NCI-H1417 treated with DMSO at 0.1 percent for 48 hours (cell line): Measurements from ENCODE around the gene IMPDH2.

Experiments used
- DNase-seq: peaks from one replicate; lab custom pipeline; 2025; lab: John Stamatoyannopoulos, UW

Gene IMPDH2

DNA sequence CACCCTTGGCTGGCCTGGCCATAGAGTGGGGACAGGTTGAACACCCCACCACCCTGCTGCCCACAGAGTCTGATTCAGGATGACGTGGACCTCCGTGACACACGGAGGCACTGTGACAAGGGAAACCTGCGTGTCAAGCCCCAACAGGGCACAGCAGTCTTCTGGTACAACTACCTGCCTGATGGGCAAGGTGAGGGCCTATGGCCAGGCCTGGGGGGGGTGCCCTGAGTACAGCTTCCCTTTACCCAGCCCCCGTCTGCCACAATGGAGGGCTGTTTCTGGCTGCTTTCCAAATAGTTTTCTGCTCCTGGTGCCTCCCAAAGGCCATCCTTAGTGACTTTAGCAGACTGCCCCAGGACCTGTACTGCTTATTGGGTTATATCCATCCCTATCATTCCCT lies 23.2 kb downstream of the IMPDH2 start:
- DNase-seq = no peak

DNA sequence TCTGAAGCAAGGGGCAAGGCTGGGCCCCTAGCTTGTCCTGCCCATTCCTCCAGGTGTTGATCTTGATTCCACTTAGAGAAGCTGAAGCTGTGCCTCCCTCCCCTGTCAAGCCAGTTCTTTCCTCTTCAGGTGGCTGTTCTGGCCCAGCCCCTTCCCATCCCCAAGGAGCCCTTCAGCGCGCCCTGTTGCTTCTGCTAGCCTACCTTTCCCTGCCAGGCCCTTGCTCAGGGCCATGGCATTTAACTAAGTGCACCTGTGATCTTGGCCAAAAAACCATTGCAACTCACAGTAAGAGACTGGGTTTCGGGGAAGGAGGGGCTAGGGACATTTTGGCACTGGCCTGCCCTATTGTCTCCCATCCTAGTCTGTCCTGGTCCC lies 23.9 kb downstream of the IMPDH2 start:
- no peak for DNase-seq

DNA sequence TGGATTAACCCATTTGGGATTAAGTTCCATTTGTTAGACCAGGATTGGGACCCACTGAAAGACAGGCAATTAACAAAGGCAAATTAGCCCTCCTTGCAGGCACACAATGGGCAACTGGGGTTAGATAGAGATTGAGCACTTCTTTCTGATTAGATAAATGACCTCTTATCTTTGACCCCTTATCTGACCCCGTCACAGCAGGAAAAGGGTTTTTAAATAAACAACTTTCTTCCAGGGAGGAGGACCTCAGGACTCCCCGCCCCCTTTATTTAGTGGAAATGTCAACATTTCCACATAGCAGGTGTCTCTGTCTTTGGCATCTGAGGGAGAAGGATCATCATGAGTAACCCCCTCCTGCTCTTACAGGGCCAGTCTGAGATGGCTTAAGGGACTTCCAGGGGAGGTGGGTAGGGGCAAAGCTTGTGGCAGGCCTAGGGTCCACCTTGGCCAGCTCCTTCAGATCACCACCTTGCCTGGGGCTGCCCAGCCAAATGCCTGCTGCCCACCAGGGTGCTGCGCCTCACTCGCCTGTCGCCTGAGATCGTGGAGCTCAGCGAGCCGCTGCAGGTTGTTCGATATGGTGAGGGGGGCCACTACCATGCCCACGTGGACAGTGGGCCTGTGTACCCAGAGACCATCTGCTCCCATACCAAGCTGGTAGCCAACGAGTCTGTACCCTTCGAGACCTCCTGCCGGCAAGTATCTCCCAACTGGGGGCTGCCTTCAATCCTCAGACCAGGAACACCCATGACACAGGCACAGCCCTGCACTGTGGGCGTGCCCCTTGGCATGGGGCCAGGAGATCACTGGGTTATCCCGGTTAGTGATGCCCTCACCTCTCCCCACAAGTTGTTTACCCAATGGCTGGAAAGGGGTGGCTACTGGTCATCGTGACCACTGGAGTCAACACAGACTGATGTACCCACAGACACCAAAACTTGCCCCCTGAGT lies 24.6 kb downstream of the IMPDH2 start:
- DNase-seq = no peak

DNA sequence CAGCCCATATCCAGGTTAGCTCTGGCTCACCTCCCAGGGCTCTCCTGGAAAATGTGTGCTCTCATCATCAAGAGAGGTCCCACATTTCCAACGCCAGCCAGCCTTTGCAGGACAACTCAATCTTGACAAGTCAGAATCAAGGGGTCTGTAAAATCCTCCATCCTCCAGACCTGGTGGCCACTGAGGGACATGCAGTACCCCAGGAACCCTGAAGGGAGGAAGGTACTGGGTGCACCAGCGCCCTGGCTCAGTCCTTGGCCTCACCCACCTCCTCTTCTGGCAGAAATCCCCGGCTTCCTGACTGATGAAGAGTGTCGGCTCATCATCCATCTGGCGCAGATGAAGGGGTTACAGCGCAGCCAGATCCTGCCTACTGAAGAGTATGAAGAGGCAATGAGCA lies 28.0 kb downstream of the IMPDH2 start:
- DNase-seq = no peak

DNA sequence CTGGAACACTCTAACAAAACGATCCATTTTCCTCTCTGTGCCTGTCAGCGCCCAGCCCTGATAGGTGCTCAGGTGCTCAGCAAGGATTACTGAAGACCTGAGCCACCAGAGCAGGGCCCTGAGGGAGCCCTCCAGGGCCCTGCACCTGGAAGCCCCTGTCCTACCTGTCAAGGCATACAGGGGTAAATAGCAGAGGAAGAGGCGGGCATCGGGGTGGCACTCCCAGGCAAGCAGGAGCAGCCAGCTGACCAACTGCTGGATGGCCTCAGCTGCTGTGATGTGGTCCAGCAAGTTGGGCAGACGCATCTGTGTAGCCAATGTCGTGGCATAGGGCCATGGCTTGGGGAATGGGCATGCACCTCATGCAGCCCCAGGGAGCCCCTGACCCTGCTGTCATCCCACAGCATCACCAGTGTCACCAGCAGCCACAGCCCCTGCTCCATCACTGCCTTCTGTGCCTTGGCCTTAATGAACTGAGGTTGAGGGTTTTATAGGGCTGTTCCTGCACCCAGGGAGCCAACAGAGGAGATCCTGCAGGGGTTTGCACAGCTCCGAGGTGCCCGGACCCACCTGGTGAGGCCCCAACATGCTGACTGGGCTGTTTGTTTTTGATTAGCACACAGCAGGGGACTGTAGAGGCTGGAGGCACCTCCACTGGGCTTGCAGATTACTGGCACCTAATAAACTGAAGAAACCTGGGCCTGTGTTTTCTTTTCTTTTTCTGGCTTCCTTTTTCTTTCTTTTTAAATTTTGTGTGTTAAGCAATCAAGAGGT lies 29.9 kb downstream of the IMPDH2 start:
- no peak for DNase-seq

DNA sequence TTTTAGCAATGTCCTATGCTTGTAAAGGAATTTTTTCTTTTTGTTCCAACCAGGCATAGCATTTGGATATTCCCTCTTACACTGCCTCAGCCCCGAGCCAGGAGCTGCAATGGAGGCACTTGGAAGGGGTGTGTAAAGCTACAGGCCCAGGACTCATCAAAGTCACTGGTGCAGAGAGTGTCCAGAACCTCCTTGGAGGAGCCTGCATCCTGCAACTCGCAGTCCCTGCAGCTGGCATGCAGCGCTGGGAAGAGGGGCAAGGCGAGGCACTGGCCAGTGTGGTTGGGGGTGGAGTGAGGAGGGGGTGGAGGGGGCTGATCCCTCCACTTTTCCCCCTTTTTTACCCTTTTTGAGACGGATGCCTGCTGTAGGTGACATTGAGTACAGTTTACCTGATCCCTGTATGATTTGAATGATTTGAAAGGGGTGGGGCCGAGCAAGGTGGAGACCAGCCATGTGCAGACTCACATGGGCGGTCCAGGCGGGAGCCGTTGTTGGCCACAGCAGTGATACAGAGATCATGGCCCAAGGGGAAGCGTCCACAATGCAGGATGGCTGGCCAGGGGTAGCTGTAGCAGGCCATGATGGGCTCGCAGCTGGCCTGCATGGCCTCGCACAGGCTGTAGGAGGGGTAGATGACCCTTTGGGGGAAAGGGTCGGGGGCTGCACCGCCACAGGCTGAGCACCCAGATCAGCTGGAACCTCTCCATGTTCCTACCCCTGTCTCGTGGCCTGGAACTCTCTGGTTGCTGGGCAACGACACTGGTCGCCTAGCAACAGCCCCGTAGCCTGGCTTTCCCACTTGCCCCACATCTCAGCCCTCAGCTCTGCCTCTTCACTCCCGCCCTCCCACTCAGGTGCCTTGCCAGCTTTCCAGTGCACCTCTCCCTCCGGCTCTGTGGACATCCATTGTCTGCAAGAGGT lies 31.2 kb downstream of the IMPDH2 start:
- DNase-seq = no peak

DNA sequence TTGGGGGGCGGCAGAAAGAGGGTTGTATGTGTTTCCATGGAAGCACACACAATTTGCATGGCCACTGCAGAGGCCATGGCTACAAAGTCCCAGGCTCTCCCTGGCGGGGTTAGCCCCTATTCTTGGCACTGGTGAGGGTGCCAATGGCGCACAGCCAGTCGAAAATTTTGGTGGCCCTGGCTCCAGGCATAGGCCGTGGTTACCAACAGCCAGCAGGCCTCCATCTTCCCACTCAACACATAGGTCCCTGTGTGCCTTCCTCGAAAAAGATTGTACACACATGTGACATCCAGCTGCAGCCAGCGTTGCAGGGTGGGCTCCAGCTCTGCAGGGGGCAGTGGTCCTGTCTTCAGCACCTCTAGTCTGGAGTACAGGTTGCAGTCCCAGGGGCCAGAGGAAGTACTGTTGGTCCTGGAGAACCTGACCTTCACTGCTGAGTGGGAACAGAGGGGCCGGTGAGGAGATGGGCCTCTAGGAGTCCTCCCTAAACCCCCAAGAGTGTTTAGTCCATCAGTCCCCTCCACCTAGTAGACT lies 32.0 kb downstream of the IMPDH2 start:
- DNase-seq = no peak

DNA sequence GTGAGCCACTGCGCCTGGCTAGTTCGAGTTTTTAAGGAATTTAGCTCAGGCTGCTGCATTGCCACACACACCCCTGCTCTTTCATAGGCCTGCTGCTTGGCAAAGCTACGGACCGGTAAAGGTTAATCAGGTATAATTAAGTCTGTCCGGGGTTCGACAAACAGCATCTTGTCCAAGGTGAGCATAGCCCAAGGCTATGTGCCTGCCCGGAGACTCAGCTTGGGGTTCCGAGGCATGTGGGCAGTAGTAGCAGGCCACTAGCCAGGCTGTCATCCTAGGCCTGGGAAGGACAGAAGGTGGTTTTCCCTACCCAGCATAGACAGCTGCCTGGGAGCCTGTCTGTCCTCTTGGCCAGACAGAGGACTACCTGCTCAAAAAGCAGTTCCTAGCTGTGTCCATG lies 32.6 kb downstream of the IMPDH2 start:
- DNase-seq = no peak

DNA sequence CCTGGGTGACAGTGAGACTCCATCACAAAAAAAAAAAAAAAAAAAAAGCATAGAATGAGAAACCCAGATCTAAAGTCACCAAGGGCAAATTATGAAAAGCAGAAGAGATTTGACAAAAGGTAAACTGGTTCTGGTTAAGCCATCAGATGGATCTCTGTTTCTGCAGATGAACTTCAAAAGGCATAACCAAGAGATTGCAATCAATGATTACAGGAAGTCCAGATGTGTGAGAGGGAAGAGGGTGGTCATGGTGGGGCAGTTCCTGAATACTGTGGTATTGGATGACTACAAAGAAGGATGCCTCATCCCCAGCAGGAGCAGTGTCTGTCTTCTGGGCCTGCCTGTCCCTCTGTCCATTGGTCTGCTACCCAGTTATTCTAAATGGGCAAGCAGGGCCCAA lies 35.4 kb downstream of the IMPDH2 start:
- no peak for DNase-seq

DNA sequence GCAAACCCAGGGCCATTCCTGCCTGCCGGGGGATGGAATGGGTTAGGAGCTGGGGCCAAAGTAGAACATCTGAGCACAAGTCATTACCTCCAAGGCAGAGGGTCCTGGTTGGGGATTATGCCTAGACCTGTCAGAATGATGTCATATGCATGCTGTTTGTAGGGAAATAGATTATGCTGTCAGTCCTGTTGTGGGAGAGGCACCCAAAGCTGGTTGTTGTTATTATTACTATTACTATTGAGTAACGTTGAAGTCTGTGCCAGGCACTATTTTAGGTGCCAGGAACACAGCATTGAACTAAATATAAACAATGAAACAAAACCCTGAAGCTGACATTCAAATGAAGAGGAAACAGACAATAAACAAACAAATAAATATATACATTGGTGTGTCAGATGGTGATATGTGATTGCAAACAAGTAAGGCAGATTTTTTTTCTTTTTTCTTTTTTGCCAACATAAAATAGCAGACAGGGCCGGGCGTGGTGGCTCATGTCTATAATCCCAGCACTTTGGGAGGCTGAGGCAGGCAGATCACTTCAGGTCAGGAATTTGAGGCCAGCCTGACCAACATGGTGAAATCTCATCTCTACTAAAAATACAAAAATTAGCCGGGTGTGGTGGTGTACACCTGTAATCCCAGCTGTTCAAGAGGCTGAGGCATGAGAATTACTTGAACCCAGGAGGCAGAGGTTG lies 37.2 kb downstream of the IMPDH2 start:
- no peak for DNase-seq

DNA sequence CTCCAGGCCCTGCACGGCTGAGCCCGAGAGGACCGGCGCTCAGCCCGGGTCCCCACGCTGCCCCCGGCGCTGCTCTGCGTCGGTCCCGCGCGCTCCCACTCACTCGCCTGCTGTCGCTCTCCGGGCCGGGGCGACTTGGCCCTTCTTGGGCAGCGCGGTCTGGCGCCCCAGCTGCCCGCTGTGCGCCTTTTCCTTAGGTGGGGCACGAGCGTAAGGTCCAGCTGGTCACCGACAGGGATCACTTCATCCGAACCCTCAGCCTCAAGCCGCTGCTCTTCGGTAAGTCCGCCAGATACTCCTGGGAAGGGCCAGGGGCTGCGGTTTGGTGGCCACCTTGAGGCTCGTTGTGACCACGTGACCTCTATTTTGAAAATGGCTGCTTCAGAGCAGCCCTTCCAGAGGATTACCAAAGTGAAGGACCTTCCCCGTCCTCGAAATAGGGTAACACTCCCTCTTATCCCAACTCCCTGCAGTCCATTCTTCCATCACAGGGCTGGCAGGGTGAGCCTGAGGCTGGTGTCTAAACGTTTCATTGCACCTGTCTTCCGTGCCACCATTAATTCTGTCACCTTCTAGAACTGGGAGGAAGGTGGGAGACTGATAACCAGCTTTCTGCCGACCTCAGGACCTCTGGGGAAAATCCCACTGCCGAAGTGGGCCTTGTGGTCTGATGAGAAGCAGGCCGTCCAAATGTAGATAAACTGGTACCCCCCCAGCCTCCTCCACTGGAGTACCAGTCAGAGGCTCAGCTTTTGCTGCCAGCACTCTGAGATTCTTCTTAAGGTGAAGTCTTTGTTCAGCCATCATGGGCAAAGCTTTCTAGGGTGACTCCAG lies 38.3 kb downstream of the IMPDH2 start:
- no peak for DNase-seq

DNA sequence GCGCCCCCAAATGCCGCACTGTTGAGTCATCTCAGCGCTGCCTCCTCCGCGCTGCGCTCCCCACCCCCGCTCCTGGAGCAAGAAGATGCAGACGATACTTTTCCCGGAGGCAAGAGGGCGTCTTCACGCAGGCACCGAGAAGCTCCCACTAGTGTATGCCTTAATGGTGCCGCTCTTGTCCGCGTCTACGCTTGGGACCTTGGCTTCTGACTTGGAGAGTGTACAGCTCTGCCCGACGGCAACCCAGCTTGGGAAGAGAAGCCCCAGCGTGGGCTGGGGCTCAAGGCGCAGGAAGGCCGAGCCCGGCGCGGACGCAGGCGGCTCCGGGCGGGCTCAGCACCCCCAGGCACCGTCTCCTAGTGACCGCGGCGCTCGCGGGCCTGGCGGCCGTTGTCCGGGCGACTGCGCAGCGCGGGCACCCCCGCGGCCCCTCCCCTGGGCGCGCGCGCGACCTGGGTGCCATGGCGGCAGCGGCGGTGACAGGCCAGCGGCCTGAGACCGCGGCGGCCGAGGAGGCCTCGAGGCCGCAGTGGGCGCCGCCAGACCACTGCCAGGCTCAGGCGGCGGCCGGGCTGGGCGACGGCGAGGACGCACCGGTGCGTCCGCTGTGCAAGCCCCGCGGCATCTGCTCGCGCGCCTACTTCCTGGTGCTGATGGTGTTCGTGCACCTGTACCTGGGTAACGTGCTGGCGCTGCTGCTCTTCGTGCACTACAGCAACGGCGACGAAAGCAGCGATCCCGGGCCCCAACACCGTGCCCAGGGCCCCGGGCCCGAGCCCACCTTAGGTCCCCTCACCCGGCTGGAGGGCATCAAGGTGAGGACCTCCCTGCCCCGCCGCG lies 39.2 kb downstream of the IMPDH2 start, which contains the start of gene P4HTM:
Gene P4HTM (plus strand): TSS at position 446 of the 840 bp plus-strand sequence. CDS start 16 bp downstream, at position 462.
- no peak for DNase-seq

DNA sequence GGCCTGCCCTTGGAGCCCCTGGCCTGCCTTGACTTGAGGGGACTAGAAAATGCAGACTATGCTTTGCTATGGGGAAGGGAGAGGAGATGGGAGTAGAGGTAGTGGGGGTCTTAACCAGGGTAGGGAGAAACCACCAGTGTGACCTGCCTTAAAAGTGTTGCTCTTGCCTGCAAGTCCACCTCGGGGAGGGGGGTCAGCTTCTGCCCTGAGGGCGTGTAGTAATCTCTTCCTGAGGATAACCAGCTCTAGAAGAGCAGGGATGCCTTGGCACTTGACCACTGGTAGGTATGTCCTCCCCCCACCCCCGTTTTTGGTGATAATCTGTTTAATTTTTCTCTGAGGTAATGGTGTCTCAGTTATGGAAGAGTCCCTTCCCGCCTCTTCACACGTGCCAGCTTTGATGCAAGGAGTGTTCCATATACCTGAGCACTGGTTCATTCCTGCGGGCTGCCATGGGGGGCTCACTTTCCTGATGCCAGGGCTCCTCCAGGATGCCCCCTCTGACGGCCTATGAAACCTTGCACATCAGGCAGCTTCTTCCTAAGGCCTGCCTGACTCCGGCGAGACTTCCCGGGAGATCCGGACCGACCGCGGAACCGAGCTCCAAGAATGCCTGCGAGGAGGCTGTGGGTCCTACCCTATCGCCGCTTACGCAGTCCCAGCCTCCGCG lies 39.9 kb downstream of the IMPDH2 start:
- no peak for DNase-seq

DNA sequence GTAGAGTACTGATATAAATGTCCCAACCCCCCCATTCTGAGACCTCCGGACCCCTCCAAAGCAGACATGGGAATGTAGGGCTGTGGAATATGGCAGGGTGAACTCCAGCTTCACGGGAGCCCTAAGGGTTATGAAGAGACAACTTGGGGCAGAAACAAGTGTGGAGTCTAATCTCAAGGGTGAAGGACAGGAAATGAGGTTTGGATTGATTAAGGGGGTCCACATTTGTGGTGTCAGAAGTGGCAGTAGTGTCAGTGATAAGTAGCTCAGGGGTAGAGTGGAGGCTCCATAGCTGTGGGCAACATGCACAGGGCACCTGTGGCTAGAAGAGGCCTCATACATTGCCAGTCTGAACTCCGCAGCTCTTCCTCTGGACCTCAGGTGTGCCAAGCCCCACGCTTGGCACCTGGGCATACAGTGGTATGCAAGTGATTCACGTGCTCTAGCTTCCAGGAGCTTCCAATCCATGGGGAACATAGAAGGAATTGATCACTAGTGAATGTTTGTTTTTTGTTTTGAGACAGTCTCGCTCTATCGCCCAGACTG lies 43.3 kb downstream of the IMPDH2 start:
- no peak for DNase-seq

DNA sequence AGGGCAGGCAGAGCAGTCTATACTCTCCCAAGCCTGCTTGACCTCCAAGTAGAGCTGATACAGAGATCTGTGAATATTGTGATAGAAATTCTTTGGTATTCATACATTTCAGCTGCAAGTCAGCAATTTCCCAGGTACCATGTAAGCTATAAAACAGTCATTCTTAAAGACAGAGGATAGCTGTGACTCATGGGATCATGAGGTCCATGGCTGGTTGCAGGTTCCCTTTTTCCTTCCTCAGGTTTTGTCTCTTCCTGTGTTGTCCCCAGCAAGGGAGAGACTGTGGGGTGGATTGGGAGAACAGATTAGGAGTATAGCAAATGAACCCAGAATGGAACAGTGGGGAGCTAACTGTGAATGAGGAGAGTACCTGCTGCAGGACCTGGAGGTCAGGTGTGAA lies 44.5 kb downstream of the IMPDH2 start:
- no peak for DNase-seq

DNA sequence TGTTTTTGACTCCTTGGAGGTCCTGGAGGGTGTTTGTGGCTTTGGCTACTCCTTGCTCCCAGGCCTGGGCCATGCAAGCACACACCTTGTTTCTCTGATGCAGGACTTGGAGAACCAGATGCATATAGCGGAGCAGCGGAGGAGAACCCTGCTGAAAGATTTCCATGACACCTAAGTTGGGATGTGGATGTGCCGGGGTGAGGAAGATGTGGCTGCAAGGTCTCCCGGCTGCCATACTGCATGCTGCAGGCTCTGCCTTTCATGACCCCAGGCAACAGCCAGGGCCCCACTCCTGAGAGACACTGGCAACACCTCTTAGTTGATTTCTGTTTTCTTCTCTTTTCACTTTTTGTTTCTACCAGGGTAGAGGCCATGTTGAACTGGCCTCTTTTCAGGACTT lies 46.1 kb downstream of the IMPDH2 start:
- DNase-seq = no peak

DNA sequence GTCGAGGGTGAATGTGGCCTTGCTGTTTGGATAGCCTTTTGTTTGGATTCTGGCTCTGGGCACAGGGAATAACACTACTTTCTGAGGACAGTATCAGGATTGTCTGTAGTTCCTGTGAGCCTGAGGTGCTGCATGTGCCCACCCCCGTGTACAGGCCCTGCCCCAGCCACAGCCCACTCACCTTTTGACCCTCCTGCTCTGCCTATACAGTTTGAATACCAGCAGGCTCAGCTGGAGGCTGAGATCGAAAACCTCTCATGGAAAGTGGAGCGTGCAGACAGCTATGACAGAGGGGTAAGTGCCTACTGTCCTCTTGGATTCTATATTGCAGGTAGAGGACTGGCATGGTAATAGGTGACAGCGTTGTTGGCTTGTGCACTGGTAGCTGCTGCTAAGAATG lies 46.5 kb downstream of the IMPDH2 start:
- no peak for DNase-seq

DNA sequence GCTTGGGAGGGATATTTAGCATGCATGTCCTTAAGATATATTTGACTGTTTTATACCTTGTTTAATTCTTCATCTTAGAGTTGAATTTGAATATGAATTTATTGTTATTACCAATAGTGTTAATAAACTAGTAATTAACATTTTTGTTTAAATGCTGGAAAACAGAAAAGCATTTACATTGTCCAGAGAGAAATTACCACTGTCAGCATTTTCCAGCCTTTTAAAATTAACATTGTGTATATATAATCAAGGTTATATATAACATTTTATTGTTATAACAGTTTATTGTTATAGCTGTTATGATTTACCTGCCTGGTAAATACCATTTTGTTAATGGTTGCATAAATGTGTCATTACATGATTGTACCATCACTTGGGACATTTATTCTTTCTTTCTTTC lies 47.2 kb downstream of the IMPDH2 start:
- DNase-seq = no peak
